Rectal smooth muscle tissue (tissue), 1 donor: ENCODE data around the gene CADPS.

Source experiments
- H3K27ac ChIP-seq: one replicate; pipeline ENCODE4 v1.7.0; 2013; ENCODE audit warnings: low read depth, low read length, inconsistent platforms
- H3K27me3 ChIP-seq: one replicate; pipeline ENCODE4 v1.7.0; 2013; ENCODE audit warnings: low read length; ENCODE audit not compliant: control insufficient read depth, insufficient read depth
- H3K36me3 ChIP-seq: one replicate; pipeline ENCODE4 v1.7.0; 2013; ENCODE audit warnings: low read length; ENCODE audit not compliant: control insufficient read depth, insufficient read depth
- H3K4me1 ChIP-seq: one replicate; pipeline ENCODE4 v1.7.0; 2013; ENCODE audit warnings: low read length; ENCODE audit not compliant: control insufficient read depth, insufficient read depth
- H3K4me3 ChIP-seq: one replicate; pipeline ENCODE4 v1.7.0; 2013; ENCODE audit warnings: low read length
- H3K9ac ChIP-seq: one replicate; pipeline ENCODE4 v1.7.0; 2013; ENCODE audit warnings: low read length

Gene CADPS

DNA sequence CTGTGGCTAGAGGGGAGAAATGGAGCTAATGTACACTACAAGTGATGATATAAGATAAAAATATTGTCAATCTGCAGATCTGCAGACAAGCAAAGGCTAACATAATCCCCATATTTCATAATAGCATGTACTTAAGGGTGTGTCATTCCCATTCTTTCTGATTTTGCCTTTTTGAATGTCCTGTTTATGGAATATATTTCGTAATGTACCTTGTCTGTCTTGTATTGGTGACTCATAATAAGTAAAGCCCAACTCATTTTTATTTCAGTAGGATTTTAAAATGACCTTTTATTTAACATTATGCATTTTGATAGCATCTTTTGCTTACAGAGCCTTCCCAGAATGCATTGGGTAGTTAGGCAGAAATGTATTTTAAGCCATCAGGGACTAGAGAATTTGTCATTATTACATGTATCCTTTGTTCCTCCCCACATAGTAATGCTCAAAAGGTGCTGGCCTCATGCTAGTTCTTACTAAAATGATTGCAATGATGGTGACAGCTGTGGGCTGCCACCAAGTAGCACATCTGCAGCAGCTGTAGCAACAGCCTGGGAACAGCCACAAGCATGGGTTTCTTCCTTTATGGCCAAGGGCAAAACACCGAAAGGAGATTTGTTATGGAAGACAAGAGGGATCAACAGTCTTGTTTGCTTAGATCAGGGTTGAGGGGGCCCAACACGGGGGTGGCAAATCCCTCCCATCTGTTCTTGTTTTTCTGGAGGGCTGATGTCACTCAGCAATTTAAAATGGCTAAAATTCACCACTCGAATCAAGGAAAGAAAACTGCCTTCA is 188.5 kb downstream of the CADPS start:
- H3K4me3 ChIP-seq = no peak overlapping the region
- no peaks in the 10 kb centered on the region for H3K36me3 ChIP-seq
- H3K4me1 ChIP-seq = no peaks in the 10 kb centered on the region
- no peak overlapping the region for H3K9ac ChIP-seq
- no peaks in the 10 kb centered on the region for H3K27me3 ChIP-seq
- no peak overlapping the region for H3K27ac ChIP-seq

DNA sequence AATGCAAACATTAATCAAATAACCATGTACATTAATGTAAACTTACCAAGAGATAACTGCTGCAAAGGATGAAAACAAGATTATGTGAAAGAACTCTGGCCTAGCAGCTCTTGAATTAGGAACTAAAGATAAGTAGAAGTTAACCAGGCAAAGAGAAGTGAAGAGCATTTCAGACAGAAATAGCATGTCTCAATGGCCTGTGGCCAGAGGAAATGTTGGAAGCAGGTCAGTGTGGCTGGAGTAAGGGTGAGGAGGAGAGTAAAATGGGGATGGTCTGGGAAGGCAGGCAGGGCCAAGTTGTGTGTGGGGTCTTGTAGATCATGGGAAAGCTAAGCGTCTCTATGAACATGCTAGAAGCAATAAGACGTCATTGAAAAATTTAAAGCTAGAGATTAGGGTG is 192.4 kb downstream of the CADPS start:
- Histone ChIP-seq H3K36me3 (no peaks in the 10 kb centered on the region), H3K4me1 (no peaks in the 10 kb centered on the region), H3K9ac (no peak overlapping the region), H3K27ac (no peak overlapping the region), H3K27me3 (no peaks in the 10 kb centered on the region), H3K4me3 (no peak overlapping the region)

DNA sequence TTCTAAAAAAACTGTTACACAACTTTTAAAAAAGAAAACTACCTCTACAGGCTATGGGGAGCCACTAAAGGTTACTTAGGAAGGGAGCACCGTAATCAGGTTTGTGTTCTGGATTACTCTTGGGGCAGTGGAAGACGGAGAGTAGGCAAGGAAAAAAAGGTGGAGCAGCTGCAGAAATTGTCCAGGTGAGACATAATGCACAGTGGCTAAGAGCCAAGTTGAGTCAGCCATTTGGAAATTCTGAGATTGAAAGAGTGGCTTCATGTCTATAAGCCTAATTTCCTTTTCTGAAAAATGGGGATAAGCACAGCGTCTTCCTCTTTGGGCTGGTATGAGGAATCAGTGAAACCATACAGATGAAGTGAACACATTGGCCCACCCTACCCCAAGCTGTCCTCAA is 195.2 kb downstream of the CADPS start:
- no peak overlapping the region for H3K9ac ChIP-seq
- H3K4me1 ChIP-seq = no peaks in the 10 kb centered on the region
- no peak overlapping the region for H3K27ac ChIP-seq
- H3K36me3 ChIP-seq = no peaks in the 10 kb centered on the region
- H3K4me3 ChIP-seq = no peak overlapping the region
- no peaks in the 10 kb centered on the region for H3K27me3 ChIP-seq

DNA sequence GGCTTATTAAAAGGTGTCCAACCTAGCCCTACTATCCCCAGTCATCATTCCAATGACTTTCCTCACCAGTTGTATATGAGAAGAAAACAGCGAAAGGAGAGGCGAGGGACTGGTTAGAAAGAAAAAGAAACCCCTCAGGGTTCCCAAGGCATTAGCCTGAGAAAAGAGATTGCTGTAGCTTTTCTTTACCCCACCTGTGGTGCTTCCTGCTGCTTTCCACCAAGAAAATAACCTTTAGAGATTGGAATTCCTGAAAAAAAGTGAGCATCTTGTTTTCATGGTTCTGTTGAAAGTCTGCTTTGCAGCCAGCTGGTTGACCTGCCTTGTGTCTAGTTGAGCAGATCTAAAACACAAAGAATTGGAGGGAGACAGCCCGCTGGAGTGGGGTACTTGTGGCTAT is 196.4 kb downstream of the CADPS start:
- Histone ChIP-seq H3K4me3 (no peak overlapping the region), H3K4me1 (no peaks in the 10 kb centered on the region), H3K36me3 (no peaks in the 10 kb centered on the region), H3K27me3 (no peaks in the 10 kb centered on the region), H3K27ac (no peak overlapping the region), H3K9ac (no peak overlapping the region)

DNA sequence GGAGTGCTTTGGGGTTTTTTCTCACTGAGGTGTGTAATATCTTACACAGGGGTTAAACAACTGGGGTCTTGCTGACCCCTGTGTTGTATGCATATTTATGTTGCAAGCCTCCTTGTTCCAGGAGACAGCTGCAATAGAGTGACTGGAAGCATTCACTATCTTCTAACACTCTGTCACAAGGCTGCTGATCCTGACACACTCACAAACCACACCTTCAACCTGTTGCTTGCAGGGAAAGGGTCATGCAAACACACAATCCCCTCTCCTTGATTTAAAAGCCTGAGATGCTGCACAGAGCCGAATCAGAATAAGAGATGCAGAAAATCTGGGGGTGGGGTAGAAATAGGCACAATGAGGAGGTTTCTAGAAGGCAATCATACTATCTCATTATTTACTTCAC is 197.3 kb downstream of the CADPS start:
- Histone ChIP-seq H3K27ac (no peak overlapping the region), H3K27me3 (no peaks in the 10 kb centered on the region), H3K9ac (no peak overlapping the region), H3K4me3 (no peak overlapping the region), H3K36me3 (no peaks in the 10 kb centered on the region), H3K4me1 (no peaks in the 10 kb centered on the region)

DNA sequence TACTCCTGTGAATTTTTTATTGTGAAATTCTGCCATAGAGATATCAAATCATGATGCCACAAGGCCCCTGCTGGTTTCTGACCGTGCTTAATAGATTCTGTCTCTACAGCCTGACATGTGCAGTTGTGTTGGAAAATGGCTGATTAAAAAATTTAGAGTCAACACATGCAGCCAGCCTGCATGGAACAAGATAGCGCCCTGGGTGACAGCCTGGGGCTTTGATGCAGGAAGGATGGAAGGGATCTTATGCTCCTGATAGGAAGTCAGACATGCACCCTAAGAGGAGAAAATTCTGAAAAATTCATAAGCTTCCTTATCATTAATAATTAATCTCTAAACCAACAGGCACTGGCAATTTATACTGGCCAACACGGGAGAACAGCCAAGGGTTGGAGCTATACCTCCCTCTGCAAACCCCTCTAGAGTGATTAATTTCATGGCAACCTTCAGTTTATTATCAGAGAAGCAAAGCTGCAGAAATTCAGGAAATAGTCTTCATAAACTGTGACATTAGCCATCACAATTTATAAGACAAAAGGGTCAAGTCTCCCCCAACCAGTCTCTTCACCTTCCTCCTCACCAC is 198.4 kb downstream of the CADPS start:
- H3K27ac ChIP-seq = no peak overlapping the region
- H3K36me3 ChIP-seq = no peaks in the 10 kb centered on the region
- no peak overlapping the region for H3K9ac ChIP-seq
- H3K4me3 ChIP-seq = no peak overlapping the region
- H3K4me1 ChIP-seq = no peaks in the 10 kb centered on the region
- H3K27me3 ChIP-seq = no peaks in the 10 kb centered on the region

DNA sequence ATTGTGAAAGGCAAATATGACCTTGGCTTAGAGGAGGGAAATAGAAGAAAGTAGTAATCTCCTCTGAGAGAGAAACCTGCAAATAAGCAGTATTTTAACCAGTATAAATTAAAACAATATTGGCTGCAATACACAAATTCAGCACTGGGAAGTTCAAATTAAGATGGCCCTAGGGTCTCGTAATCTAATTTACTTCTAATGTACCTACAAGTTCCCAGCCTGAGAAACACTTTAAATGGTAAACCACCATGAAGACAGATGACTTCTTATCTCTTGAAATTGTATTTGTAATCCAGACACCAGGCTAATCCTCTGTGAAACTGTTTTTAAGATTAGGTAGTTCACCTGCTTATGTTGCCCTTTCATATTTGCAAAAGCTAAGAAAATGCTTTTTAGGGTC is 199.7 kb downstream of the CADPS start:
- H3K36me3 ChIP-seq = no peaks in the 10 kb centered on the region
- no peak overlapping the region for H3K9ac ChIP-seq
- H3K27me3 ChIP-seq = no peaks in the 10 kb centered on the region
- H3K27ac ChIP-seq = no peak overlapping the region
- H3K4me3 ChIP-seq = no peak overlapping the region
- no peaks in the 10 kb centered on the region for H3K4me1 ChIP-seq

DNA sequence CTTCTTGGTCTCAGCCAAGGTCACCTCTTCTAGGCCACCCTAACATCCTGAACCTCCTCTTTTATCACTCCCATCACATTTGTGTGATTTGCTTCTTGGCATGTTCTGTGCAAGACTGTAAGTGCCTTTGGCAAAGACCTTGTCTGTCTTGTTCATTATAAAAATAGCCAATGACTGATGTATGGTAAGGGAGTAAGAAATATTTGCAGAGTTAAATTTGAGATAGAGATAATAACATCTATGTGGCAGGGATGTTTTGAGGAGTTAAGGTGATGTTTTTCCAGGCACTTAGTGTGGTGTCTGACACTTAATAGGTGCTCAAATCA is 202.3 kb downstream of the CADPS start:
- no peak overlapping the region for H3K9ac ChIP-seq
- H3K27ac ChIP-seq = no peak overlapping the region
- H3K4me1 ChIP-seq = no peaks in the 10 kb centered on the region
- no peak overlapping the region for H3K4me3 ChIP-seq
- no peaks in the 10 kb centered on the region for H3K36me3 ChIP-seq
- no peaks in the 10 kb centered on the region for H3K27me3 ChIP-seq

DNA sequence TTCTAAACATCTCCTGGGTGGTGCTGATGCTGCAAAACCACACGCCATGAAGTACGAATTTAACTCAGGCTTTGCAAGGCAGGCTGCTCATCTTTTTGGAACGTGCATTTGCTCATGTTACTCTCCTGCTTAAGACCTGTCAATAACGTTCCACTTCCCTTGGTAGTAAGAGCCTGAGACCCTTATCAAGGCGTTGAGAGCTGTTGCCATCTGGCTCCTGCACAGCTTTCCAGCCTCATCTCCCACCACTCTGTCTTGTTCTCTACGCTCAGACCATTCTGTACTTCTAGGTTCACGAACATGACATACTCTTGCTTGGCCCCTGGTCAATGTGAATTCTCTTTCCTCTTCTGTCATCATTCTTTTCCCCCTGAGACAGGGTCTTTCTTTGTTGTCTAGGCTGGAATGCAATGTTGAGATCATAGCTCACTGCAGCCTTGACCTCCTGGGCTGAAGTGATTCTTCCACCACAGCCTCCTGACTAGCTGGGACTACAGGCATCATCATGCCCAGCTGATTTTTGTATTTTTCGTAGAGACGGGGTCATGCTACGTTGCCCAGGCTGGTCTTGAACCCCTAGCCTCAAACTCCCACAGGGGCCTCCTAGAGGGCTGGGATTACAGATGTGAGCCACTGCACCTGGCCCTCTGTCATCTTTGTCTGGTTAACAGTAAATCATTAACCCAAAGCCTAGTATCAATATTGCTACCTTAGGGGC is 202.8 kb downstream of the CADPS start:
- Histone ChIP-seq H3K27ac (no peak overlapping the region), H3K36me3 (no peaks in the 10 kb centered on the region), H3K4me3 (no peak overlapping the region), H3K4me1 (no peaks in the 10 kb centered on the region), H3K27me3 (no peaks in the 10 kb centered on the region), H3K9ac (no peak overlapping the region)

DNA sequence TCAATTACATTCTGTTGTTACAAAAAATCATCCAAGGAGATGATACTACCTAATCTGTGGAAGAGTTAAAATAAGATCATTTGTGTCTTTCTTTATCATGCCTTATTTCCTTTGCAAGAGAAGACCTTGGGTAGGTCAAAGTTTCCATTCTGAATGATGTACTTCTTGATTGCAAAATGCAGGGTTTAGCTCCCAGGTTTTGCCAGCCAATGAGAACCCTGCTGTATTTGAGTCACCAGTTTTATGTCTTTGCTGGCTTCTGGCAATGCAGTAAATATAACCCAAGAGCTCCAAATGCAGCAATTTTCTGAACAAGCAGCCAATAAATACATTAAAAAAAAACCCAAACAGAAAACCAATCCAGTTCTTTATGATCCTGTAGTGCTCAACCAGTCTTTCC is 204.9 kb downstream of the CADPS start:
- Histone ChIP-seq H3K36me3 (no peaks in the 10 kb centered on the region), H3K4me3 (no peak overlapping the region), H3K27me3 (no peaks in the 10 kb centered on the region), H3K4me1 (no peaks in the 10 kb centered on the region), H3K27ac (no peak overlapping the region), H3K9ac (no peak overlapping the region)

DNA sequence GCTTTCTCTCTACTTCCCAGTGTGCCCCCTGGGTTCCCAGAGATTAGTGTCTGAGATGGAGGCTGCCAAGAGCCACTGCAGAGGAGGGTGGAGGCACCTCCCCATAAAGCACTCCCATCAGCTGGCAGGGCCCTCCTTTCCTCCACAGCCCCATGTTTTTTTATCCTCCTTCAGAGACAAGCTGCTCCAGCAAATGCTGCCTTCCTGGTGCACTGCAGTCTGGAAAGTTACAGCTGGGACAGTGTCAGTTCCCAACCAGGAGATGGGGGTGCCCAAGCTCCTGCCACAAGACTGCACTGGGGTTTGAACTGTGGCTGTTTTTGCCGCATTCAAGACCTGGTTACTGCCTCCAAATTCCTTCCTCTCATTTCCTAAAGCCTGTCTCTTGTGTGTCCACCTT is 206.1 kb downstream of the CADPS start:
- no peak overlapping the region for H3K9ac ChIP-seq
- H3K27ac ChIP-seq = no peak overlapping the region
- H3K4me1 ChIP-seq = no peaks in the 10 kb centered on the region
- no peaks in the 10 kb centered on the region for H3K27me3 ChIP-seq
- H3K36me3 ChIP-seq = no peaks in the 10 kb centered on the region
- H3K4me3 ChIP-seq = no peak overlapping the region

DNA sequence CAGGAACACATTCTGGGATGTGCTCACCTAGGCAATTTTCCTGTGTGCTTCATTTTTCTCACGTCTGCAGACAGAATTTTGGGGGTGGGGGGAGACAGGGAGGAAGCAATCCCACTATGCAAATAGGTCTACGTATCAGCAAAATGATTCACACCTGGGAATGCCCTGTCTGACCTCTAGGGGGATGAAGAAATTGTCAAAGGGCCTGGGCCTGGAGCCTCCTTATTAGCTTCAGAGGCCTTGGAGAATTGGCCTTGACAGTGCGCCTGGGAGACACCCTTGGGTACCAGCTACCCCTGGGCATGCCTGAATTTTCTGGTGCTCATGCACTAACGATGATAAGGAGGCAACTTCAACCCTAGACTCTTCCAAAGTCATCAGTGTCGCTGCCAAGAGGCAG is 207.5 kb downstream of the CADPS start:
- H3K36me3 ChIP-seq = no peaks in the 10 kb centered on the region
- no peak overlapping the region for H3K27ac ChIP-seq
- no peak overlapping the region for H3K4me3 ChIP-seq
- no peak overlapping the region for H3K9ac ChIP-seq
- no peaks in the 10 kb centered on the region for H3K27me3 ChIP-seq
- no peaks in the 10 kb centered on the region for H3K4me1 ChIP-seq
